ENCODE data around the gene TSPAN4. TPM values are rescaled to one million over a fixed set of nuclear protein-coding genes. Genes with fewer than 3 reads are reported as not detected.

TSPAN4 gene
- total and polyA plus RNA-seq, 9 of the 15 experiments (the other 6 are each of a cell fraction or from before 2014, with no cell fraction given) = 0.07 to 31.0 (median 15.7) TPM

DNA sequence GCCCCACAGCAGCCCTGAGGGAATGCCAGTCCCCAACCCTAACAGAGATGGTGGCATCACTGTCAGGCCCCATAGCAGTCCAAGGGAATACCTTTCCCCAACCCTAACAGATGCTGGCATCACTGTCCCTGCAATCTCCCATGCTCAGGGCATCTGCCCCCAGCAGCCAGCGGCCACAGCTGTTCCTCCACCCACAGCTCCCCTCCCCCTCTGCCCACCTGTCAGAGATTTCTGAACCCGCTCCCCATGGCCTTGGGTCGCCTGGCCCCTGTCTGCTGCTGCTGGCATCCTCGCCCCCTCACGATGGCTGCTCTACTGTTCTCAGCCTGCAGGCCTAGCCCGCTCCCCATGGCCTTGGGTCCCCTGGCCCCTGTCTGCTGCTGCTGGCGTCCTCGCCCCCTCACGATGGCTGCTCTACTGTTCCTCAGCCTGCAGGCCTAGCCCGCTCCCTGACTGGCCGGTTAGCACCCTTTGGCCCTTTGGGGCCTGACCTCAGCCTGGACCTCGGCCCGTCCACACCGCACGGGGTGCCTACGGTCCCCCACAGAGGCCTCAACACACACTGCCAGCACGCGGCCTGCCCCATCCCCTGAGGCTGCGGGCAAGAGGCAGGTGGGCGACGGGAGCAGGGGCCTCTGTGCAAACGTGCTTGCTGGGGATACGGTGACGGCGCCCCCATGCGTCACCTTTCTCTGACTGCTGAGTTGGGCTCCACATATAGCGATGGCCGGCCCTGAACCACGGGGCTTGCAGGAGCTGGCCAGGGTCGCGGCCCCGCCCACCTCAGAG lies 47.2 kb downstream of the TSPAN4 start:
- no peak overlapping the region for H2AFZ ChIP-seq (ENCODE audit: low read depth, low read length)
- H4K20me1 ChIP-seq (replicated peaks; ENCODE audit: control insufficient read depth, insufficient read depth, low read length) = no peaks in the 10 kb centered on the region; the same call in 1 of the 2 replicates
- H3K9ac ChIP-seq (ENCODE audit: insufficient read depth in 1 of 2, low read depth in 2 of 2, low read length in 2 of 2) = peak overlapping the region in 1 of 2 experiments; percentile 35; a peak in 1 of 4 replicates
- peaks cover 54% of the 10 kb centered on the region; the same call in 1 of the 3 replicates for H3K36me3 ChIP-seq (ENCODE audit: control insufficient read depth, insufficient read depth, low read length)
- H3K27me3 ChIP-seq (ENCODE audit: control insufficient read depth in 2 of 2, insufficient read depth in 2 of 2, low read length in 2 of 2) = no peaks in the 10 kb centered on the region
- ChIA-PET CTCF (ENCODE audit: low intra/inter-chr PET ratio) (no interaction called here), POLR2A (no interaction called here)
- no peak for DNase-seq (ENCODE audit: extremely low read depth in 1 of 4, low spot score in 3 of 4)
- no peak overlapping the region for H3K27ac ChIP-seq (ENCODE audit: extremely low read depth, low read depth, low read length)
- H3K9me1 ChIP-seq (ENCODE audit: control insufficient read depth, insufficient read depth, low read length) = no peaks in the 10 kb centered on the region
- no peak overlapping the region for H3K4me3 ChIP-seq
- no peak for FAIRE-seq
- no peaks in the 10 kb centered on the region for H3K79me2 ChIP-seq (ENCODE audit: control insufficient read depth, insufficient read depth, low read length)
- ATAC-seq = no peak
- TF ChIP-seq ZNF253 (CRISPR knock-in tag; conservative IDR thresholded peaks at IDR 0.05) = no peak
- TF ChIP-seq ZNF717 (CRISPR knock-in tag; IDR thresholded peaks at IDR 0.05) = no peak
- TF ChIP-seq MYC (IDR thresholded peaks at IDR 0.05; ENCODE audit: low read depth, low read length) = no peak
- no peak for TF ChIP-seq MYC (CRISPR knock-in tag; IDR thresholded peaks at IDR 0.05; ENCODE audit: borderline replicate concordance, low read depth)
- no peak for TF ChIP-seq HNRNPL (IDR thresholded peaks at IDR 0.05; ENCODE audit: low read depth, low read length)
- TF ChIP-seq POLR2G (IDR thresholded peaks at IDR 0.05; ENCODE audit: low read depth, low read length) = peak; percentile 53
- 92% methylated on average over 28 of the region's 32 CpGs for WGBS (ENCODE audit: insufficient coverage, low coverage, missing lambda C conversion rate)
- peaks cover 0 to 59% of the 10 kb centered on the region in 2 experiments; a peak in 2 of 5 replicates for H3K4me1 ChIP-seq (replicated peaks in 1 of 2; ENCODE audit: control insufficient read depth in 2 of 2, insufficient read depth in 2 of 2, low read length in 2 of 2)
- no TSS peak for BruUV-seq (replicated peaks)
- no peaks in the 10 kb centered on the region for H3K9me3 ChIP-seq (replicated peaks; ENCODE audit: control insufficient read depth, insufficient read depth, low read depth, low read length)
- in situ Hi-C loops (cut with MboI) (no loop called here), intact Hi-C loops (cut with micrococcal nuclease) (no loop called here)
- H3K4me2 ChIP-seq (ENCODE audit: insufficient read depth, low read length) = no peak overlapping the region

Measured in K562 (cell line).